Measurements from ENCODE around the gene ZFHX3. TPM values are rescaled to one million over a fixed set of nuclear protein-coding genes. Genes with fewer than 3 reads are reported as not detected.

Gene ZFHX3
- total RNA-seq, 2 donors from 2014 or later, result 9.2 to 18.9 TPM

- Histone ChIP-seq H3K27ac (no peak overlapping the region), H3K4me1 (no peaks in the 10 kb centered on the region), H3K27me3 (no peaks in the 10 kb centered on the region), H3K9me3 (no peaks in the 10 kb centered on the region), H3K36me3 (peaks cover 22% of the 10 kb centered on the region), H3K4me3 (no peak overlapping the region)
- DNase-seq (ENCODE audit: low spot score), result no peak
- TF ChIP-seq CTCF (IDR thresholded peaks at IDR 0.05), result no peak
These were observed 161.5 kb downstream of the ZFHX3 start for GRCh38 chr16:72886346-72886974.

DNA sequence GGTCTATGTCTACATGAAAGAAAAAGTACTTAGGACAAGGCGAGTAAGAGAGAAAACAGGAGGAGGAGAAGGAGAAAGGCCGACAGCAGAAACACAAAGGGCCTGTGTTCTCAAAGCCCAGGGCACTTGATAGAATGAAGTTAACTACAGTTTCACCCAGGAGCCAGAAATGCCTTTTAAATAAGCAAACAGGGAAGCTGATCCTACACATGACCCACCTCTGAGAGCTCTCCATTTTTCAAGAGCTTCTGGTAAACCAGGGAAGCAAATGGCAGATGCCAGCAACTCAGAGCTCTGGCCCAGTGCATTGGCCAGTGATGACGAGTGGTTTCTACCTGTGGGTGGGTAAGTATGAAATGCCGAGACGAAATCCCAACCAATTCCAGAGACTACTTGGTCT, 163.4 kb downstream of the ZFHX3 start:
- DNase-seq (ENCODE audit: low spot score), result no peak
- H3K4me1 ChIP-seq, result no peaks in the 10 kb centered on the region
- no peak for TF ChIP-seq CTCF (IDR thresholded peaks at IDR 0.05)
- H3K4me3 ChIP-seq, result no peak overlapping the region
- no peak overlapping the region for H3K27ac ChIP-seq
- H3K27me3 ChIP-seq, result no peaks in the 10 kb centered on the region
- no peaks in the 10 kb centered on the region for H3K9me3 ChIP-seq
- H3K36me3 ChIP-seq, result peaks cover 18% of the 10 kb centered on the region

DNA sequence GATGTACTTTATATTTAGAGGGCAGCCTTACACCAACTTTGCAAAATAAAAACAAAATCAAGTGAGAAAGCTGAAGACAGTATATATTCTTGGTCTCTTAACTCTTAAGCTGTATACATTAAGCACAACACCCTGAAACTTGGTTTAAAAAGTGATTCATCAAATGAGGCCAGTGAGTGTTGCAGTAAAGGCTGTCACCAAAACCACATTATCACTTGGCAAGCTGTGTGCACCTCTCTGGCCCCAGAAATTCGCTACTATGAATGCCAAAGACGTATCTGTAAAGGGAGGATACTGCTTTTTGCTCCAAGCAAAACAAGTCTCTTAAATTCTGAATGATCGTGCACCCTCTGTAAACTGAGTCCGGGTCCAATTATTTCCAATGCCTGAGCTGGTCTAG, 163.9 kb downstream of the ZFHX3 start:
- DNase-seq (ENCODE audit: low spot score), result no peak
- H3K4me3 ChIP-seq, result no peak overlapping the region
- no peak for TF ChIP-seq CTCF (IDR thresholded peaks at IDR 0.05)
- no peaks in the 10 kb centered on the region for H3K27me3 ChIP-seq
- H3K27ac ChIP-seq, result no peak overlapping the region
- no peaks in the 10 kb centered on the region for H3K9me3 ChIP-seq
- no peaks in the 10 kb centered on the region for H3K4me1 ChIP-seq
- peaks cover 14% of the 10 kb centered on the region for H3K36me3 ChIP-seq

DNA sequence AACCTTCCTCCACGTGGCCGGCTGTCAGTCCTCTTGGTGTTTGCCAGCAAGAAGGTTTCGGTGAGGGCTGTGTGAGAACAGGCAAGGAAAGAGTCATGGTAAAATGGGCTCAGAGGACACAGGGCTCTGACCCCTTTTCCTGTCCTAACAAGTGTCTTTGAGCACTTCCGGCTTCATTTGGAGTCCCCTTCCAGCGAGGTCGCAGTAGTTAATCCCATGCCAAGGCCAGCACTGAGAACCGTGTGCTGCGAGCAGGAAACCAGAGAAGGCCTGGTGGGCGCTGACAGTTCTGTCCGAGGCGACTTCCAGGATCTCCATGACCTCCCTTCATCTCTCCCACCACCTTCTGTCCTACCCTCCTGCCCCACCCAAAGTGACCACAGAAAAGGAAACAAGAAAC, 168.1 kb downstream of the ZFHX3 start:
- Histone ChIP-seq H3K9me3 (no peaks in the 10 kb centered on the region), H3K27me3 (no peaks in the 10 kb centered on the region), H3K4me1 (peaks cover 0 to 29% of the 10 kb centered on the region in 2 donors), H3K4me3 (no peak overlapping the region), H3K27ac (no peak overlapping the region), H3K36me3 (no peaks in the 10 kb centered on the region)
- DNase-seq (ENCODE audit: low spot score), result no peak
- TF ChIP-seq CTCF (IDR thresholded peaks at IDR 0.05), result no peak

- peak overlapping the region; percentile 33 to 56 for H3K27ac ChIP-seq
- peak; percentile 71 for DNase-seq (ENCODE audit: low spot score)
- H3K4me3 ChIP-seq, result no peak overlapping the region
- no peaks in the 10 kb centered on the region for H3K27me3 ChIP-seq
- no peak for TF ChIP-seq CTCF (IDR thresholded peaks at IDR 0.05)
- H3K9me3 ChIP-seq, result no peaks in the 10 kb centered on the region
- no peaks in the 10 kb centered on the region for H3K36me3 ChIP-seq
- H3K4me1 ChIP-seq, result peaks cover 0 to 29% of the 10 kb centered on the region in 2 donors
These were observed 169.3 kb downstream of the ZFHX3 start for GRCh38 chr16:72878301-72879269.

Measured in right atrium auricular region (tissue), 2 donors.